ENCODE measurements around the gene TMEM219.
"Not testable (repeated sequence)": the region's sequence is repeated elsewhere in the genome, so short reads cannot be mapped to it uniquely, and the experiment has no call there.

Gene TMEM219
- total RNA-seq: 15.9 to 56.8 reads per million in 2 experiments

GRCh38 chr16:29961479-29962343 lies at the start of gene TMEM219:
TSS of gene TMEM219 (plus strand) at chr16:29962079. CDS start at chr16:29963144, 1,065 bp downstream.
- peak; percentile 89 for DNase-seq (ENCODE audit: low read depth)

GRCh38 chr16:29912087-29912486 lies 49.8 kb upstream of the TMEM219 start:
- DNase-seq (ENCODE audit: low read depth): no peak

- no peak for DNase-seq (ENCODE audit: low read depth)
Observed at GRCh38 chr16:29913514-29913913, 48.4 kb upstream of the TMEM219 start.

GRCh38 chr16:29915590-29916247 lies 46.2 kb upstream of the TMEM219 start:
- no peak for DNase-seq (ENCODE audit: low read depth)

- DNase-seq (ENCODE audit: low read depth): no peak
Observed at GRCh38 chr16:29916979-29917378, 44.9 kb upstream of the TMEM219 start.

- no peak for DNase-seq (ENCODE audit: low read depth)
Observed at GRCh38 chr16:29920288-29921033, 41.4 kb upstream of the TMEM219 start.

- DNase-seq (ENCODE audit: low read depth): no peak
Observed at GRCh38 chr16:29921034-29921385, 40.9 kb upstream of the TMEM219 start.

GRCh38 chr16:29922326-29922725 lies 39.6 kb upstream of the TMEM219 start:
- no peak for DNase-seq (ENCODE audit: low read depth)

GRCh38 chr16:29922986-29923501 lies 38.8 kb upstream of the TMEM219 start:
- no peak for DNase-seq (ENCODE audit: low read depth)

GRCh38 chr16:29925105-29925756 lies 36.6 kb upstream of the TMEM219 start:
- no peak for DNase-seq (ENCODE audit: low read depth)

GRCh38 chr16:29925781-29926710 lies 35.8 kb upstream of the TMEM219 start, which contains the start of gene KCTD13:
TSS of gene KCTD13 (minus strand) at chr16:29926226. CDS start at chr16:29926033, 193 bp downstream.
- peak; percentile 80 for DNase-seq (ENCODE audit: low read depth)

GRCh38 chr16:29926711-29927052 lies 35.2 kb upstream of the TMEM219 start:
- no peak for DNase-seq (ENCODE audit: low read depth)

GRCh38 chr16:29927070-29927905 lies 34.6 kb upstream of the TMEM219 start:
- no peak for DNase-seq (ENCODE audit: low read depth)

- not testable (repeated sequence) for DNase-seq (ENCODE audit: low read depth)
Observed at GRCh38 chr16:29931750-29932149, 30.1 kb upstream of the TMEM219 start.

- no peak for DNase-seq (ENCODE audit: low read depth)
Observed at GRCh38 chr16:29940656-29941055, 21.2 kb upstream of the TMEM219 start.

GRCh38 chr16:29943846-29944799 lies 17.8 kb upstream of the TMEM219 start:
- DNase-seq (ENCODE audit: low read depth): no peak

GRCh38 chr16:29947897-29948296 lies 14.0 kb upstream of the TMEM219 start:
- DNase-seq (ENCODE audit: low read depth): no peak

GRCh38 chr16:29950806-29951461 lies 10.9 kb upstream of the TMEM219 start:
- DNase-seq (ENCODE audit: low read depth): no peak
